Measurements from ENCODE around the gene PROX1. TPM values are rescaled to one million over a fixed set of nuclear protein-coding genes. Genes with fewer than 3 reads are reported as not detected.

Gene PROX1
- total RNA-seq, 1 donor from 2014 or later, result 5.0 TPM

DNA sequence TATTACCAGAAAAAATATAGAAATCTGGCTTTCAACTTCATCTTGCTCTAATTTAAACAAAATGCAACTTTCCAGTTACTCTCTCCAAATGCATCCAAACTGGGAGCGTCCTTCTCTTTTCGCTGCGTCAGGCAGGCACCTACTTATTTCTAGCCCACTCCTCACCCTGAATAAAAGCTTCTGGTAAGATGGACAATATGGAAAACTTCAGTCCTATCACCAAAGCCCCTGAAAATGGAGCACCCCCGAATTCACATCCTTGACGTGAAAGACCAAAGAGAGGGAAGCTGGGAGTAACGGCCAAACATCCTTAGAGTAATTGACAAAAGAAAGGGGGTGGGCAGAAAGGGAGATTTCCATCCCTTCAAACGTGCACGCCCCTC, 5.5 kb upstream of the PROX1 start:
- Histone ChIP-seq H3K9me3 (ENCODE audit: low read depth) (no peaks in the 10 kb centered on the region), H3F3A (ENCODE audit: low read depth) (peaks cover 81% of the 10 kb centered on the region), H3K27ac (no peak overlapping the region), H3K4me3 (peak overlapping the region; percentile 58), H2AFZ (replicated peaks) (peak overlapping the region; percentile 96), H3K27me3 (peaks cover 100% of the 10 kb centered on the region), H3K4me2 (peak overlapping the region; percentile 97), H4K20me1 (ENCODE audit: low read depth) (peaks cover 39% of the 10 kb centered on the region), H3K4me1 (peaks cover 88% of the 10 kb centered on the region), H3K9ac (no peak overlapping the region), H3K36me3 (no peaks in the 10 kb centered on the region), H3K79me2 (ENCODE audit: low read depth) (no peaks in the 10 kb centered on the region)
- Mint-ChIP-seq H3K27ac (peak overlapping the region; percentile 25), H3K36me3 (no peaks in the 10 kb centered on the region), H3K27me3 (ENCODE audit: insufficient read depth, low read depth) (peaks cover 77% of the 10 kb centered on the region), H3K9me3 (peaks cover 2% of the 10 kb centered on the region), H3K4me3 (peak overlapping the region; percentile 80), H3K4me1 (peaks cover 73% of the 10 kb centered on the region)
- TF ChIP-seq, protein P1, sequence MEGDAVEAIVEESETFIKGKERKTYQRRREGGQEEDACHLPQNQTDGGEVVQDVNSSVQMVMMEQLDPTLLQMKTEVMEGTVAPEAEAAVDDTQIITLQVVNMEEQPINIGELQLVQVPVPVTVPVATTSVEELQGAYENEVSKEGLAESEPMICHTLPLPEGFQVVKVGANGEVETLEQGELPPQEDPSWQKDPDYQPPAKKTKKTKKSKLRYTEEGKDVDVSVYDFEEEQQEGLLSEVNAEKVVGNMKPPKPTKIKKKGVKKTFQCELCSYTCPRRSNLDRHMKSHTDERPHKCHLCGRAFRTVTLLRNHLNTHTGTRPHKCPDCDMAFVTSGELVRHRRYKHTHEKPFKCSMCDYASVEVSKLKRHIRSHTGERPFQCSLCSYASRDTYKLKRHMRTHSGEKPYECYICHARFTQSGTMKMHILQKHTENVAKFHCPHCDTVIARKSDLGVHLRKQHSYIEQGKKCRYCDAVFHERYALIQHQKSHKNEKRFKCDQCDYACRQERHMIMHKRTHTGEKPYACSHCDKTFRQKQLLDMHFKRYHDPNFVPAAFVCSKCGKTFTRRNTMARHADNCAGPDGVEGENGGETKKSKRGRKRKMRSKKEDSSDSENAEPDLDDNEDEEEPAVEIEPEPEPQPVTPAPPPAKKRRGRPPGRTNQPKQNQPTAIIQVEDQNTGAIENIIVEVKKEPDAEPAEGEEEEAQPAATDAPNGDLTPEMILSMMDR (IDR thresholded peaks at IDR 0.05), result no peak
- TF ChIP-seq EZH2phosphoT487 (IDR thresholded peaks at IDR 0.05) (no peak), EZH2 (IDR thresholded peaks at IDR 0.05) (no peak)
- DNase-seq (ENCODE audit: low spot score), result no peak

- H3K36me3 Mint-ChIP-seq, result no peaks in the 10 kb centered on the region
- Histone ChIP-seq H3K4me1 (peaks cover 82% of the 10 kb centered on the region), H3K4me3 (peak overlapping the region; percentile 58), H3F3A (ENCODE audit: low read depth) (peaks cover 81% of the 10 kb centered on the region), H3K9me3 (ENCODE audit: low read depth) (no peaks in the 10 kb centered on the region), H3K4me2 (peak overlapping the region; percentile 97), H3K79me2 (ENCODE audit: low read depth) (no peaks in the 10 kb centered on the region), H3K27me3 (peaks cover 96% of the 10 kb centered on the region), H3K9ac (no peak overlapping the region), H4K20me1 (ENCODE audit: low read depth) (peaks cover 34% of the 10 kb centered on the region), H2AFZ (replicated peaks) (peak overlapping the region; percentile 96), H3K36me3 (no peaks in the 10 kb centered on the region), H3K27ac (no peak overlapping the region)
- peaks cover 2% of the 10 kb centered on the region for H3K9me3 Mint-ChIP-seq
- H3K27ac Mint-ChIP-seq, result no peak overlapping the region
- DNase-seq (ENCODE audit: low spot score), result peak; percentile 89
- peaks cover 68% of the 10 kb centered on the region for H3K4me1 Mint-ChIP-seq
- TF ChIP-seq EZH2phosphoT487 (IDR thresholded peaks at IDR 0.05), result peak; percentile 56
- TF ChIP-seq EZH2 (IDR thresholded peaks at IDR 0.05), result peak; percentile 8
- TF ChIP-seq, protein P1 (IDR thresholded peaks at IDR 0.05), result peak; percentile 23
- H3K27me3 Mint-ChIP-seq (ENCODE audit: insufficient read depth, low read depth), result peaks cover 78% of the 10 kb centered on the region
- H3K4me3 Mint-ChIP-seq, result peak overlapping the region; percentile 80
These were observed 4.9 kb upstream of the PROX1 start for GRCh38 chr1:213982672-213983492.

GRCh38 chr1:213983493-213984386, 4.0 kb upstream of the PROX1 start:
- Histone ChIP-seq H3K4me2 (peak overlapping the region; percentile 97), H3K27ac (no peak overlapping the region), H3K4me1 (peaks cover 74% of the 10 kb centered on the region), H3K9me3 (ENCODE audit: low read depth) (no peaks in the 10 kb centered on the region), H3F3A (ENCODE audit: low read depth) (peaks cover 81% of the 10 kb centered on the region), H3K27me3 (peaks cover 94% of the 10 kb centered on the region), H2AFZ (replicated peaks) (peak overlapping the region; percentile 96), H4K20me1 (ENCODE audit: low read depth) (peaks cover 34% of the 10 kb centered on the region), H3K36me3 (no peaks in the 10 kb centered on the region), H3K79me2 (ENCODE audit: low read depth) (no peaks in the 10 kb centered on the region), H3K9ac (no peak overlapping the region), H3K4me3 (peak overlapping the region; percentile 58)
- Mint-ChIP-seq H3K4me1 (peaks cover 61% of the 10 kb centered on the region), H3K4me3 (peak overlapping the region; percentile 79), H3K36me3 (no peaks in the 10 kb centered on the region), H3K27me3 (ENCODE audit: insufficient read depth, low read depth) (peaks cover 77% of the 10 kb centered on the region), H3K9me3 (peaks cover 2% of the 10 kb centered on the region), H3K27ac (no peak overlapping the region)
- DNase-seq (ENCODE audit: low spot score), result peak; percentile 52
- TF ChIP-seq, protein P1 (IDR thresholded peaks at IDR 0.05), result no peak
- TF ChIP-seq EZH2 (IDR thresholded peaks at IDR 0.05) (peak; percentile 71), EZH2phosphoT487 (IDR thresholded peaks at IDR 0.05) (peak; percentile 49)

Measured in neural progenitor cell (in vitro differentiated cells).